Neural progenitor cell (in vitro differentiated cells): ENCODE results near the gene GRM8. TPM values are rescaled to one million over a fixed set of nuclear protein-coding genes. Genes with fewer than 3 reads are reported as not detected.

Experiments used
- DNase-seq: peaks from one replicate; pipeline ENCODE4 v3.0.0-alpha.2; 2016; ENCODE audit warnings: low spot score
- H2AFZ ChIP-seq: fragments of 200-600 bp; sonication (generic); replicated peaks from 2 replicates; pipeline ENCODE4 v1.6.1; 2016; ENCODE audit warnings: antibody characterized with exemption
- H3F3A ChIP-seq: fragments of 200-600 bp; sonication (generic); 2 replicates; pipeline ENCODE4 v1.6.1; 2016; ENCODE audit warnings: antibody characterized with exemption, low read depth
- H3K27ac ChIP-seq: fragments of 200-600 bp; sonication (generic); 2 replicates; pipeline ENCODE4 v1.5.1; 2016; ENCODE audit warnings: mild to moderate bottlenecking
- H3K27me3 ChIP-seq: fragments of 200-600 bp; sonication (generic); 2 replicates; pipeline ENCODE4 v1.6.1; 2016; ENCODE audit warnings: mild to moderate bottlenecking, moderate library complexity
- H3K36me3 ChIP-seq: fragments of 200-600 bp; sonication (generic); 2 replicates; pipeline ENCODE4 v1.5.1; 2016
- H3K4me1 ChIP-seq: fragments of 200-600 bp; sonication (generic); 2 replicates; pipeline ENCODE4 v1.6.1; 2016; ENCODE audit warnings: mixed run types
- H3K4me2 ChIP-seq: fragments of 200-600 bp; sonication (generic); 2 replicates; pipeline ENCODE4 v1.6.1; 2016
- H3K4me3 ChIP-seq: fragments of 200-600 bp; sonication (generic); 2 replicates; pipeline ENCODE4 v1.5.1; 2016
- H3K79me2 ChIP-seq: fragments of 200-600 bp; sonication (generic); 2 replicates; pipeline ENCODE4 v1.6.1; 2016; ENCODE audit warnings: low read depth
- H3K9ac ChIP-seq: fragments of 200-600 bp; sonication (generic); 2 replicates; pipeline ENCODE4 v1.6.1; 2016
- H3K9me3 ChIP-seq: fragments of 200-600 bp; sonication (generic); 2 replicates; pipeline ENCODE4 v1.5.1; 2016; ENCODE audit warnings: low read depth
- H4K20me1 ChIP-seq: fragments of 200-600 bp; sonication (generic); 2 replicates; pipeline ENCODE4 v1.6.1; 2016; ENCODE audit warnings: low read depth
- H3K27ac Mint-ChIP-seq: 3 replicates; pipeline ENCODE4 v1.8.0; 2021; ENCODE audit warnings: mixed read lengths
- H3K27me3 Mint-ChIP-seq: 2 replicates; pipeline ENCODE4 v1.8.0; 2022; ENCODE audit warnings: low read depth, mild to moderate bottlenecking, inconsistent platforms, moderate library complexity, mixed read lengths; ENCODE audit not compliant: insufficient read depth
- H3K36me3 Mint-ChIP-seq: 3 replicates; pipeline ENCODE4 v1.8.0; 2021; ENCODE audit warnings: mixed read lengths
- H3K4me1 Mint-ChIP-seq: 3 replicates; pipeline ENCODE4 v1.8.0; 2021; ENCODE audit warnings: mixed read lengths
- H3K4me3 Mint-ChIP-seq: 3 replicates; pipeline ENCODE4 v1.8.0; 2021; ENCODE audit warnings: mild to moderate bottlenecking, moderate library complexity, mixed read lengths
- H3K9me3 Mint-ChIP-seq: 3 replicates; pipeline ENCODE4 v1.8.0; 2020; ENCODE audit warnings: mixed read lengths
- EZH2 ChIP-seq: fragments of 200-600 bp; sonication (generic); IDR thresholded peaks from 2 replicates; pipeline ENCODE4 v1.6.1; 2017; ENCODE audit warnings: antibody characterized with exemption, mild to moderate bottlenecking, moderate library complexity
- EZH2phosphoT487 ChIP-seq: fragments of 200-600 bp; sonication (generic); IDR thresholded peaks from 2 replicates; pipeline ENCODE4 v1.6.1; 2017; ENCODE audit warnings: antibody characterized with exemption
- total RNA-seq: library from RNA; depleted of rRNA; stranded (reverse); fragments of >200 nt; gene quantifications from 2 replicates; pipeline ENCODE4 v1.2.3, GENCODE V29; 2015; ENCODE audit warnings: low replicate concordance
- TF ChIP-seq, protein P1 (sequence below): fragments of 200-600 bp; sonication (generic); IDR thresholded peaks from 2 replicates; pipeline ENCODE4 v1.5.1; 2017; ENCODE audit warnings: antibody characterized with exemption, mild to moderate bottlenecking

GRM8 gene
- total RNA-seq, 1 donor from 2014 or later = 0.62 TPM

GRCh38 chr7:126436213-126436868 is 816.4 kb downstream of the GRM8 start:
- no peaks in the 10 kb centered on the region for H3K36me3 Mint-ChIP-seq
- no peaks in the 10 kb centered on the region for H3K9me3 ChIP-seq
- no peak for DNase-seq
- no peak overlapping the region for H3K4me3 ChIP-seq
- no peaks in the 10 kb centered on the region for H3F3A ChIP-seq
- no peak overlapping the region for H3K4me2 ChIP-seq
- no peaks in the 10 kb centered on the region for H3K79me2 ChIP-seq
- H3K4me1 Mint-ChIP-seq = no peaks in the 10 kb centered on the region
- H3K27ac Mint-ChIP-seq = no peak overlapping the region
- no peak overlapping the region for H3K9ac ChIP-seq
- H3K27me3 Mint-ChIP-seq = peaks cover 4% of the 10 kb centered on the region
- no peaks in the 10 kb centered on the region for H3K36me3 ChIP-seq
- no peak overlapping the region for H2AFZ ChIP-seq
- no peak overlapping the region for H3K4me3 Mint-ChIP-seq
- no peaks in the 10 kb centered on the region for H3K9me3 Mint-ChIP-seq
- H3K4me1 ChIP-seq = no peaks in the 10 kb centered on the region
- no peaks in the 10 kb centered on the region for H4K20me1 ChIP-seq
- TF ChIP-seq EZH2phosphoT487 (no peak), EZH2 (no peak)
- TF ChIP-seq, protein P1, sequence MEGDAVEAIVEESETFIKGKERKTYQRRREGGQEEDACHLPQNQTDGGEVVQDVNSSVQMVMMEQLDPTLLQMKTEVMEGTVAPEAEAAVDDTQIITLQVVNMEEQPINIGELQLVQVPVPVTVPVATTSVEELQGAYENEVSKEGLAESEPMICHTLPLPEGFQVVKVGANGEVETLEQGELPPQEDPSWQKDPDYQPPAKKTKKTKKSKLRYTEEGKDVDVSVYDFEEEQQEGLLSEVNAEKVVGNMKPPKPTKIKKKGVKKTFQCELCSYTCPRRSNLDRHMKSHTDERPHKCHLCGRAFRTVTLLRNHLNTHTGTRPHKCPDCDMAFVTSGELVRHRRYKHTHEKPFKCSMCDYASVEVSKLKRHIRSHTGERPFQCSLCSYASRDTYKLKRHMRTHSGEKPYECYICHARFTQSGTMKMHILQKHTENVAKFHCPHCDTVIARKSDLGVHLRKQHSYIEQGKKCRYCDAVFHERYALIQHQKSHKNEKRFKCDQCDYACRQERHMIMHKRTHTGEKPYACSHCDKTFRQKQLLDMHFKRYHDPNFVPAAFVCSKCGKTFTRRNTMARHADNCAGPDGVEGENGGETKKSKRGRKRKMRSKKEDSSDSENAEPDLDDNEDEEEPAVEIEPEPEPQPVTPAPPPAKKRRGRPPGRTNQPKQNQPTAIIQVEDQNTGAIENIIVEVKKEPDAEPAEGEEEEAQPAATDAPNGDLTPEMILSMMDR = no peak
- no peaks in the 10 kb centered on the region for H3K27me3 ChIP-seq
- no peak overlapping the region for H3K27ac ChIP-seq

DNA sequence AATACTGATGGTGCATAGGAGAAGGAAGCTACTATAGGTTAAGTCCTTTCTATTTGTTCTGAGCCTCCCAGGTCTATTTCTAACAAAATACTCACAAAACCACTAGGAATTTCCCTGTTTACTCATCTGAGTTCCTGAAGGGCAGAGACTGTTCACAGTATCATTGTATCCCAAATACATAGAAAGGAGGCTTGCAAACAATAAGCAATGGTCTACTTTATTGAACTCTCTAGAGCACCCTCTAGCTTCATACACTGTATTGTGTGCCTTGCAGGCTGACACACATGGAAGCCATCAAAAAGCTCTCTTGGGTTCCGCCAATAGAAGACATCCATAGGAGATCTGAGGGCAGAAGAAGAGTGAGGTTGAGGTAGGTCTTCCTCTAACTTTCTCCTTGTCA is 826.1 kb downstream of the GRM8 start:
- no peak for DNase-seq
- H3K36me3 ChIP-seq = no peaks in the 10 kb centered on the region
- no peak overlapping the region for H3K4me2 ChIP-seq
- H3K27ac ChIP-seq = no peak overlapping the region
- H3K4me3 ChIP-seq = no peak overlapping the region
- peaks cover 13% of the 10 kb centered on the region for H3K4me1 ChIP-seq
- no peak overlapping the region for H3K9ac ChIP-seq
- no peaks in the 10 kb centered on the region for H3F3A ChIP-seq
- no peak overlapping the region for H3K27ac Mint-ChIP-seq
- no peaks in the 10 kb centered on the region for H3K9me3 ChIP-seq
- H2AFZ ChIP-seq = no peak overlapping the region
- H3K27me3 Mint-ChIP-seq = no peaks in the 10 kb centered on the region
- H3K36me3 Mint-ChIP-seq = no peaks in the 10 kb centered on the region
- TF ChIP-seq EZH2phosphoT487 (no peak), EZH2 (no peak)
- TF ChIP-seq, protein P1 = no peak
- H4K20me1 ChIP-seq = no peaks in the 10 kb centered on the region
- no peak overlapping the region for H3K4me3 Mint-ChIP-seq
- no peaks in the 10 kb centered on the region for H3K9me3 Mint-ChIP-seq
- H3K27me3 ChIP-seq = no peaks in the 10 kb centered on the region
- peaks cover 2% of the 10 kb centered on the region for H3K4me1 Mint-ChIP-seq
- H3K79me2 ChIP-seq = no peaks in the 10 kb centered on the region

DNA sequence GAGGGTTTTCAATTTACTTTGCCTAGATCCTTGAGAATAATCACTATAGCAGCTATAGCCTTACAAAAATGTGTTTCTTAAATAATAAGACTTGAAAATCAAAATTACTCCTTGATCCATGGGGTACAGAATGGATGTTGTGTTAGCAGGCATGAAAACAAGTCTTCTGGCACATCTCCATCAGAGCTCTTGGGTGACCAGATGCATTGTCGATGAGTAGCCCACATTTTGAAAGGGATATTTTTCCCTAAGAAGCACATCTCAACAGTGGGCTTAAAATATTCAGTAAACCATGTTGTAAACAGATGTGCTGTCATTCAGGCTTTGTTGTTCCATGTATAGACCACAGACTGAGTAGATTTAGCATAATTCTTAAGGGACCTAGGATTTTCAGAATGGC is 827.8 kb downstream of the GRM8 start:
- no peak for TF ChIP-seq EZH2phosphoT487
- TF ChIP-seq, protein P1 = no peak
- TF ChIP-seq EZH2 = no peak
- Mint-ChIP-seq H3K36me3 (no peaks in the 10 kb centered on the region), H3K4me1 (peaks cover 2% of the 10 kb centered on the region), H3K4me3 (no peak overlapping the region), H3K27me3 (no peaks in the 10 kb centered on the region), H3K9me3 (no peaks in the 10 kb centered on the region), H3K27ac (peak overlapping the region; percentile 8)
- no peaks in the 10 kb centered on the region for H3K79me2 ChIP-seq
- no peaks in the 10 kb centered on the region for H3K9me3 ChIP-seq
- no peaks in the 10 kb centered on the region for H3F3A ChIP-seq
- no peak overlapping the region for H3K4me3 ChIP-seq
- no peaks in the 10 kb centered on the region for H3K36me3 ChIP-seq
- H3K4me2 ChIP-seq = peak overlapping the region; percentile 17
- no peak overlapping the region for H2AFZ ChIP-seq
- H4K20me1 ChIP-seq = no peaks in the 10 kb centered on the region
- H3K27ac ChIP-seq = no peak overlapping the region
- H3K4me1 ChIP-seq = peaks cover 7% of the 10 kb centered on the region
- no peak overlapping the region for H3K9ac ChIP-seq
- no peaks in the 10 kb centered on the region for H3K27me3 ChIP-seq
- DNase-seq = no peak
